Measurements from ENCODE around the gene QSOX2. TPM values are rescaled to one million over a fixed set of nuclear protein-coding genes. Genes with fewer than 3 reads are reported as not detected.

The QSOX2 gene
- total RNA-seq, 1 donor from 2014 or later: 14.0 TPM

DNA sequence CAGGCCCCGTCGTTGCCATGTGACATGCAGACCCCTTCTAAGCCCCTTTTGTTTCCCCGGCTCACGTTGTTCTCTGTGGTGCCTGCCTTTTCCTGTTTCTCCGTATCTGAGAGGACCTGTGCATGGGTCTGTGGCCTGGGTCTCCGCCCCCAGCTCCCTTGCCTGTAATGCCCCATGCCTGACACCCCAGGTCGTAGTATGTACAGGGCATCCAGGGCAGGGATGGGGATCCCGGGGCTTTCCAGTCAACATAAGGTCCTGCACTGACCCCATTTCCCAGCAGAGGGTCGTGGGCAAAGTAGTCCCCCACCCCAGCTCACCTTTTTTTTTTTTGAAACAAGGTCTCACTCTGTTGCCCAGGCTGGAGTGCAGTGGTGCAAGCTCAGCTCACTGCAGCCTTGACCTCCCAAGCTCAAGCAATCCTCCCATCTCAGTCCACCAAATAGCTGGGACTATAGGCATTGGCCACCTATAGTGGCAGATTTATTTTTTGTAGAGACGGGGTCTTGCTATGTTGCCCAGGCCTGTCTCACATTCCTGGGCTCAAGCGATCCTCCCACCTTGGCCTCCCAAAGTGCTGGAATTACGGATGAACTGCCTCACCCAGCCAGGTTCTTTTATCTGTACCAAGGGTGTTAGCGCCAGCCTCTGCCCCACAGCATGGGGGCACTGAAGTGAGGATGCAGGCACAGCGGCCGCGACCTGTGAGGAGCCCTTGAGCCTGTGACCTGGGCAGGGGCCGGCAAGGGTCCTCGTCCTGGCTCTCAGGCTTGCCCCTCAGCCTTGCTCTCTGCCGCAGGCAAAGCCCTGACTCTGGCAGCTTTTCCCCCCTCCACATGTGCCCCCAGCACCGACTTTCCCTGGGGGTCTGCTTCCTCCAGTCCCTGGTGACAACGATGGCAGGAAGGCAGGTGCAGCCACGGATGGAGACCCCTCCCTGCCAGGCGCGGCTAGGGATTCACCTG, 19.1 kb upstream of the QSOX2 start:
- TF ChIP-seq, protein P1, sequence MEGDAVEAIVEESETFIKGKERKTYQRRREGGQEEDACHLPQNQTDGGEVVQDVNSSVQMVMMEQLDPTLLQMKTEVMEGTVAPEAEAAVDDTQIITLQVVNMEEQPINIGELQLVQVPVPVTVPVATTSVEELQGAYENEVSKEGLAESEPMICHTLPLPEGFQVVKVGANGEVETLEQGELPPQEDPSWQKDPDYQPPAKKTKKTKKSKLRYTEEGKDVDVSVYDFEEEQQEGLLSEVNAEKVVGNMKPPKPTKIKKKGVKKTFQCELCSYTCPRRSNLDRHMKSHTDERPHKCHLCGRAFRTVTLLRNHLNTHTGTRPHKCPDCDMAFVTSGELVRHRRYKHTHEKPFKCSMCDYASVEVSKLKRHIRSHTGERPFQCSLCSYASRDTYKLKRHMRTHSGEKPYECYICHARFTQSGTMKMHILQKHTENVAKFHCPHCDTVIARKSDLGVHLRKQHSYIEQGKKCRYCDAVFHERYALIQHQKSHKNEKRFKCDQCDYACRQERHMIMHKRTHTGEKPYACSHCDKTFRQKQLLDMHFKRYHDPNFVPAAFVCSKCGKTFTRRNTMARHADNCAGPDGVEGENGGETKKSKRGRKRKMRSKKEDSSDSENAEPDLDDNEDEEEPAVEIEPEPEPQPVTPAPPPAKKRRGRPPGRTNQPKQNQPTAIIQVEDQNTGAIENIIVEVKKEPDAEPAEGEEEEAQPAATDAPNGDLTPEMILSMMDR (IDR thresholded peaks at IDR 0.05; ENCODE audit: unreplicated experiment): no peak
- no peak for DNase-seq (ENCODE audit: low spot score)
- H3K9me3 Mint-ChIP-seq (ENCODE audit: unreplicated experiment): no peaks in the 10 kb centered on the region
- H3K4me1 Mint-ChIP-seq (ENCODE audit: unreplicated experiment): peaks cover 6% of the 10 kb centered on the region
- H3K4me3 Mint-ChIP-seq (ENCODE audit: unreplicated experiment): no peak overlapping the region
- H3K27ac Mint-ChIP-seq (ENCODE audit: unreplicated experiment): no peak overlapping the region
- peaks cover 5% of the 10 kb centered on the region for H3K36me3 Mint-ChIP-seq (ENCODE audit: low read depth, unreplicated experiment)
- peaks cover 6% of the 10 kb centered on the region for H3K27me3 Mint-ChIP-seq (ENCODE audit: unreplicated experiment)

DNA sequence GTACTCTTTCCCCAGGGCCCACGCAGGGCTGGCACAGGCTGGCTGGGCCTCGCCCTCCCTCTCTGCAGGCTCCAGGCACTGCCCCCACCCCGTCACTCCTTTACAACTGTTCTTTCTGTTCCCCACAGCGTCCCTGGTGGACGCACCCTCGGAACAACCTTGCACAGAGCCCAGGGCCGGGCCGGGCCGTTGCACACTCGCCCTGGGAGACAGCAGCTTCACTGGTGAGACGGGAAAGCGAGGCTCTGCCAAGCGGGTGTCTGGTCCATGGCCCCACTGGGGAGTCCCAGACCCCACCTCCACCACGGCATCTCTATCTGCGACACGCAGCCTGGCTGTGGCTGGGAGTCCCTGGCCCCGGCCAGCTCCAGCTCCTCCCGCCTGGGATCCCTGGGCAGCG, 18.4 kb upstream of the QSOX2 start:
- Mint-ChIP-seq H3K27me3 (ENCODE audit: unreplicated experiment) (peaks cover 7% of the 10 kb centered on the region), H3K36me3 (ENCODE audit: low read depth, unreplicated experiment) (peaks cover 5% of the 10 kb centered on the region), H3K4me1 (ENCODE audit: unreplicated experiment) (peaks cover 6% of the 10 kb centered on the region), H3K9me3 (ENCODE audit: unreplicated experiment) (no peaks in the 10 kb centered on the region), H3K27ac (ENCODE audit: unreplicated experiment) (no peak overlapping the region), H3K4me3 (ENCODE audit: unreplicated experiment) (no peak overlapping the region)
- DNase-seq (ENCODE audit: low spot score): no peak
- TF ChIP-seq, protein P1 (IDR thresholded peaks at IDR 0.05; ENCODE audit: unreplicated experiment): no peak

DNA sequence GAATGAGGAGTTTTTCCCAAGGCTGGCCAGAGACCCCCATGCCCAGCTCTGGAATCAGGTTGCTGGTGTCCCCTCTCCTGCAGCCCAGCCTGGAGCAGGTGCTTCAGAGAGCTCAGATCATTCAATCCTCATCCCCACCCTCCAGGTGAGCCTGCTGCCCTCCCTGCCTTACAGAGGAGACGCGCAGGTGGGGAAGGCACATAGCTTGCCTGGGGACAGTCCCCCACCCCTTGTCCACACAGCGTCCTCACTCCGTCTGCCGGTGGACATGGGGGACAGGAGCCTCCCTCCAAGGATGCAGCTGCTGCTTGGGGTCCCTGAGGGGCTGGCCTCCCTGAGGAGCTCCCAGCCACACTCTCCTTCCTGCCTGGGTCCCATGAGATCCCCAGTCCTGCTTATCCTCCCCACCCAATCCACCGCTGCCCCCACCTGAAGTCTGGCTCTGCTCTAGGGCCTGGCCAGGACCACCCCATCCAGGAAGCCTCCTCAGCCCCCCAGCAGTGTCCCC, 17.1 kb upstream of the QSOX2 start:
- H3K9me3 Mint-ChIP-seq (ENCODE audit: unreplicated experiment): no peaks in the 10 kb centered on the region
- no peaks in the 10 kb centered on the region for H3K4me1 Mint-ChIP-seq (ENCODE audit: unreplicated experiment)
- TF ChIP-seq, protein P1 (IDR thresholded peaks at IDR 0.05; ENCODE audit: unreplicated experiment): no peak
- H3K4me3 Mint-ChIP-seq (ENCODE audit: unreplicated experiment): no peak overlapping the region
- no peak overlapping the region for H3K27ac Mint-ChIP-seq (ENCODE audit: unreplicated experiment)
- H3K36me3 Mint-ChIP-seq (ENCODE audit: low read depth, unreplicated experiment): no peaks in the 10 kb centered on the region
- H3K27me3 Mint-ChIP-seq (ENCODE audit: unreplicated experiment): peaks cover 4% of the 10 kb centered on the region
- DNase-seq (ENCODE audit: low spot score): no peak

DNA sequence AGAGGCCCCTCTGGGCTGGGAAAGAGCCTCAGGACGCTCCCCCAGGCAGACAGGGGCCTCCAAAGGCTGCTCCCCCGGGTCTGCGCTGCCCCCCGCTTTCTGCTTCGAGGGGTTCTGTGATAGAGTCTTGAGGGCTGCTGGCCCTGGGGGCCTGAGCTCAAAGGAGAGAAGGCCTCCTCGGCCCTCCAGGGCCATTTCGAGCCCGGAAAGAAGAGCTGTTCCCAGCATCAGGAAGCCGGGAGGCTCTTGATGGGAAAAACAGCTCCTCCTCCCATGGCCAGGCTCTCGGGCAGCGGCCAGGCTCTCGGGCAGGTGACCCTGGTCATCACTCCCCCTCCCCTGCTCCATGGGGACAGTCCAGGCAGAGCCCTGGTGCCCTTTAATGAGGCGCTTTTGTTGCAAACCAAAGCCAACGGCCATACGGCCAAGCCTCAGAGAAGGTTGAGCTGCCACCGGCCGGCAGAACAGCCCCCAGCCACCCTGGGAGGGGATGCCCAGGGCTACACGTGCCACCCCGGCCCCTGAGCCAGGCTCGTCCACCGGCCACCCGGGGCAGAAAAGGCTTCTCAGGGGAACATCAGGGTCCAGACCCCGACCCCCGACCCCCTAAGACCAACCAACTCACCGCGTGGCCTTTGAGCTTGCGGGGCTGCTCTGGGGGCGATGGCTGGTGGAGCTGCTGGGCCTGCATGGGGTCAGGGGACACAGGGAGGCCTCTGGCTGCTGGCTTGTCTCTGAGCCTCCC, 16.2 kb upstream of the QSOX2 start:
- Mint-ChIP-seq H3K4me3 (ENCODE audit: unreplicated experiment) (no peak overlapping the region), H3K27ac (ENCODE audit: unreplicated experiment) (no peak overlapping the region), H3K4me1 (ENCODE audit: unreplicated experiment) (no peaks in the 10 kb centered on the region), H3K9me3 (ENCODE audit: unreplicated experiment) (no peaks in the 10 kb centered on the region), H3K27me3 (ENCODE audit: unreplicated experiment) (peaks cover 4% of the 10 kb centered on the region), H3K36me3 (ENCODE audit: low read depth, unreplicated experiment) (no peaks in the 10 kb centered on the region)
- TF ChIP-seq, protein P1 (IDR thresholded peaks at IDR 0.05; ENCODE audit: unreplicated experiment): no peak
- no peak for DNase-seq (ENCODE audit: low spot score)
